Measurements from ENCODE around the gene SMIM15. TPM values are rescaled to one million over a fixed set of nuclear protein-coding genes. Genes with fewer than 3 reads are reported as not detected.

Gene SMIM15
- total RNA-seq, 4 donors from 2014 or later: 11.3 to 41.4 (median 24.3) TPM

GRCh38 chr5:61132559-61132958, 29.7 kb downstream of the SMIM15 start:
- no peak for DNase-seq
- no peak for TF ChIP-seq POLR2A (IDR thresholded peaks at IDR 0.05)
- TF ChIP-seq CTCF (IDR thresholded peaks at IDR 0.05): no peak
- no peaks in the 10 kb centered on the region for H3K9me3 ChIP-seq
- no peak overlapping the region for H3K27ac ChIP-seq
- intact Hi-C loops (cut with DNase I; ENCODE audit: low total_unique reads): no loop called here
- H3K4me1 ChIP-seq: no peaks in the 10 kb centered on the region
- H3K4me3 ChIP-seq: no peak overlapping the region
- no peaks in the 10 kb centered on the region for H3K36me3 ChIP-seq
- no peaks in the 10 kb centered on the region for H3K27me3 ChIP-seq

- intact Hi-C loops (cut with DNase I; ENCODE audit: low total_unique reads): no loop called here
- H3K9me3 ChIP-seq: no peaks in the 10 kb centered on the region
- no peaks in the 10 kb centered on the region for H3K36me3 ChIP-seq
- no peak overlapping the region for H3K4me3 ChIP-seq
- H3K27ac ChIP-seq: no peak overlapping the region
- no peak for TF ChIP-seq POLR2A (IDR thresholded peaks at IDR 0.05)
- no peak for TF ChIP-seq CTCF (IDR thresholded peaks at IDR 0.05)
- H3K27me3 ChIP-seq: no peaks in the 10 kb centered on the region
- no peaks in the 10 kb centered on the region for H3K4me1 ChIP-seq
- DNase-seq: no peak
These were observed 32.0 kb downstream of the SMIM15 start for GRCh38 chr5:61130289-61130688.

GRCh38 chr5:61123145-61123544, 39.1 kb downstream of the SMIM15 start:
- no peaks in the 10 kb centered on the region for H3K27me3 ChIP-seq
- TF ChIP-seq CTCF (IDR thresholded peaks at IDR 0.05): no peak
- TF ChIP-seq POLR2A (IDR thresholded peaks at IDR 0.05): no peak
- no peaks in the 10 kb centered on the region for H3K36me3 ChIP-seq
- DNase-seq: no peak
- no peak overlapping the region for H3K27ac ChIP-seq
- no peaks in the 10 kb centered on the region for H3K9me3 ChIP-seq
- H3K4me1 ChIP-seq: no peaks in the 10 kb centered on the region
- H3K4me3 ChIP-seq: no peak overlapping the region
- intact Hi-C loops (cut with DNase I; ENCODE audit: low total_unique reads): no loop called here

- DNase-seq: no peak
- TF ChIP-seq POLR2A (IDR thresholded peaks at IDR 0.05): no peak
- Histone ChIP-seq H3K9me3 (no peaks in the 10 kb centered on the region), H3K36me3 (no peaks in the 10 kb centered on the region), H3K4me3 (no peak overlapping the region), H3K27ac (no peak overlapping the region), H3K4me1 (no peaks in the 10 kb centered on the region), H3K27me3 (no peaks in the 10 kb centered on the region)
- intact Hi-C loops (cut with DNase I; ENCODE audit: low total_unique reads): no loop called here
These were observed 41.7 kb downstream of the SMIM15 start for GRCh38 chr5:61120534-61120933.

- no peak overlapping the region for H3K27ac ChIP-seq
- intact Hi-C loops (cut with DNase I; ENCODE audit: low total_unique reads): no loop called here
- H3K9me3 ChIP-seq: no peaks in the 10 kb centered on the region
- H3K4me3 ChIP-seq: no peak overlapping the region
- H3K27me3 ChIP-seq: no peaks in the 10 kb centered on the region
- no peak for DNase-seq
- no peaks in the 10 kb centered on the region for H3K4me1 ChIP-seq
- TF ChIP-seq POLR2A (IDR thresholded peaks at IDR 0.05) (no peak), CTCF (IDR thresholded peaks at IDR 0.05) (no peak)
- H3K36me3 ChIP-seq: no peaks in the 10 kb centered on the region
These were observed 43.2 kb downstream of the SMIM15 start for GRCh38 chr5:61119066-61119465.

- intact Hi-C loops (cut with DNase I; ENCODE audit: low total_unique reads): no loop called here
- no peak for DNase-seq
- Histone ChIP-seq H3K4me1 (no peaks in the 10 kb centered on the region), H3K9me3 (no peaks in the 10 kb centered on the region), H3K27ac (no peak overlapping the region), H3K4me3 (no peak overlapping the region), H3K27me3 (no peaks in the 10 kb centered on the region), H3K36me3 (no peaks in the 10 kb centered on the region)
- TF ChIP-seq CTCF (IDR thresholded peaks at IDR 0.05) (no peak), POLR2A (IDR thresholded peaks at IDR 0.05) (no peak)
These were observed 46.3 kb downstream of the SMIM15 start for GRCh38 chr5:61115968-61116367.
